ENCODE results near the gene FUBP1. TPM values are rescaled to one million over a fixed set of nuclear protein-coding genes. Genes with fewer than 3 reads are reported as not detected.

FUBP1 gene
- total RNA-seq, 1 donor from 2014 or later, result 50.7 TPM

DNA sequence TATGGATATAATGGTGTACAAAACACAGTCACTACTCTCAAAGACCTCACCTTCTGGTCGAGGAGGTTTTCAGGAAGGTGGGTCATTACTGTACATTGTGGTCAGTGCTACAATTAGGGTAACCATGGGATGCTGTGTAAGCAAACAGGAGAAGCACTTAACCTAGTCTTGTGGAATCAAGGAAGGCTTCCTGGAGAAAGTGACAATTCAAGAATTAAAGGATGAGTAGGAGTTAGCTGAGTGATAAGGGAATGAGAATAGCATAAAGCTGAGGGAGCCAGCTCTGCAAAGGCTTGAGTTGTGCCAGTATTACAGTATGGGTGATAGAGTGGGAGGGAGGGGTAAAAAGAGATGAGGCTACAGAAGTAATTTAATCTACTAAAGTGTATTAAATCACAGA is 73.3 kb downstream of the FUBP1 start:
- intact Hi-C loops (cut with micrococcal nuclease), result no loop called here
- ATAC-seq, result peak; percentile 16
- DNase-seq, result no peak

DNA sequence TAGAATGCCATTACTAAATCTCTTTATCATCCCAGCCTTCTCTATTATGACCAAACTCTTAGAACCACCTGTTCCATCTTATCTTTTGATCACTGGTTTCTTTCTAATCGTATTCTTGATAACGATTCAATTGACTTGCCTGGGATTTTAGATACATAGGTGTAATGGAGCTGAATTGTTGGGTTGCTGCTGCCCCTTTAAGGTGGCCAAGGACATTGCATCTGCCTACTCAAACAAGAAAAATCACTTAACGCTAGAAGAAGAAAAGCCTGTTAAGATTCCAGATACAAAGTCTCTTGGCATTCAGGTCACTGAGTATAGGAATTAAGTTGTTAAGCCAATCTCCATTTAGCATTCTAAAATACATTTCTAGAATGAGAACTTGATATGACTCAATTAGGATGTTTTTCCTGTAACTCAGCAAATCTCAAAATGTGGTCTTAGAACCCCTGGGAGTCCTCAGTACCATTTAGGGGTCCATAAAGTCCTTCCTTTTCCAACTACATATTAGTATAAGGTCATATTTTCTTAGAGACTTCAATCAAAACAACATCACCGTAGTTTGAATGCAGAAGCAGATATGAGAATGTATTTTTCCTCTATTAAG is 78.1 kb downstream of the FUBP1 start:
- ATAC-seq (peak; percentile 61), DNase-seq (no peak)
- intact Hi-C loops (cut with micrococcal nuclease), result no loop called here

DNA sequence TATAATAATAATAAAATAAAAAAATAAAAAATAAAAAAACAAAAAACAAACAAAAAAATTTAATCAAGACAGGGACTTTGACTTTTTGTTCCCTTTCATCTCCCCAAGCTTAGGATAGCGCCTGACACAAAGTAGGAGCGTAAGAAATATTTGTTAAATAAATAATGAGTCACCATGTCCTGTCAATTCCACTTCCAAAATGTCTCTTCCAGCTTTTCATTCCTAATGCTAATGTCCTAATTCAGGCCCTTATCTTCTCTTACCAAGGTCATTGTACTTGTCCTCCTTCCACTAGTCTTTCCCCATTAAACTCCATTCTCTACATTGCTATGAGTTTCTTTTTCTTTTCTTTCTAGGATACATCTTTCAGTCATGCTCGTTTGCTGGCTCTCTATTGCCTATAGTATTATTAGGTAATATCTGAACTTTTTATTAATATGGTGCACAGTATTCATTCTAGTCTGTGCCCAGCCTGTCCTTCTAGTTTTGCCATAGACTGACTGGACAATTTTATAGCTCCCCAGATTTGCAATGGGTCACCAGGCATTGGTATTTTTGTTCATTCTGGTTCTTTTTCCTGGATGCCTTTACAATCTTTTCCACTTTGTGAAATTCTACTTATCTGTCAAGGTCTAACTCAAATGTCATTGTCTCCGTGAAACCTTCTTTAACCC is 79.1 kb downstream of the FUBP1 start:
- intact Hi-C loops (cut with micrococcal nuclease), result no loop called here
- DNase-seq (no peak), ATAC-seq (peak; percentile 70)

Other genes starting within 250 kb of the FUBP1 start
- gene USP33, start 219.2 kb downstream of the FUBP1 start, total RNA-seq, result 29.0 TPM
- gene MIGA1, start 199.4 kb downstream of the FUBP1 start, total RNA-seq, result 9.7 TPM
- gene NEXN, start 90.4 kb downstream of the FUBP1 start, total RNA-seq, result 365 TPM
- gene DNAJB4, start 25.9 kb upstream of the FUBP1 start, total RNA-seq, result 99.4 TPM
- 4.9 TPM for gene GIPC2, start 66.9 kb upstream of the FUBP1 start, total RNA-seq